Measurements from ENCODE around the gene SLC45A1. TPM values are rescaled to one million over a fixed set of nuclear protein-coding genes. Genes with fewer than 3 reads are reported as not detected.
"Not testable (repeated sequence)": the region's sequence is repeated elsewhere in the genome, so short reads cannot be mapped to it uniquely, and the experiment has no call there.

The SLC45A1 gene
- total RNA-seq, 1 donor from 2014 or later: 0.86 TPM

DNA sequence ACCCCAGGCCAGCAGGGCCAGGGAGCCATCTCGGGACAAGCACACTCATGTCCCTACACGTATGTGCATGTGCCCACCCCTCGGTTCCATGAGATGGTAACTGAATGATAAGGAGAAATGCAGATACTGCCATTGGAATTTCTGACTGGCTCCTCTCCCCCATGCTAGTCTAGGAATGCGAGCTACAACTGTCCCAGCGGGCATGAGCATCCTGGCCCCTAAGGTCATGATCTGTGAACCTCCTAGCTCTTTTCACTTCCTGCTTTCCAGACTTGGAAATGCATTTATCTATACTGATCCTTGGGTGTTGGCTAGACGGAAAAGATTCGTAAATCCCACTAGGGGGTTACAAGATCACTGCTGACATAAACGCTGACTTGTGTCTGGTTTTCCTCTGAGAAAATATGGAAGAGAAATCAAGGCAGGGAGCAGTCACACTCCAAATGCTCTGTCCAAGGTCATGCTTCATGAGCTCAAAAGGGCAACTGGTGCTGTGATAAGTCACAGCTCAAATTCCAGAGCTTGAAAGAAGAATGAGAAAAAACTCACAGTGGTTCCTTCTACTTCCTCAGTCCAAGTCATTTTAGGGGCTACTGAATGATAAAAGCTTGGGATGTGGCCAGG lies 49.8 kb downstream of the SLC45A1 start:
- intact Hi-C loops (cut with micrococcal nuclease): no loop called here

DNA sequence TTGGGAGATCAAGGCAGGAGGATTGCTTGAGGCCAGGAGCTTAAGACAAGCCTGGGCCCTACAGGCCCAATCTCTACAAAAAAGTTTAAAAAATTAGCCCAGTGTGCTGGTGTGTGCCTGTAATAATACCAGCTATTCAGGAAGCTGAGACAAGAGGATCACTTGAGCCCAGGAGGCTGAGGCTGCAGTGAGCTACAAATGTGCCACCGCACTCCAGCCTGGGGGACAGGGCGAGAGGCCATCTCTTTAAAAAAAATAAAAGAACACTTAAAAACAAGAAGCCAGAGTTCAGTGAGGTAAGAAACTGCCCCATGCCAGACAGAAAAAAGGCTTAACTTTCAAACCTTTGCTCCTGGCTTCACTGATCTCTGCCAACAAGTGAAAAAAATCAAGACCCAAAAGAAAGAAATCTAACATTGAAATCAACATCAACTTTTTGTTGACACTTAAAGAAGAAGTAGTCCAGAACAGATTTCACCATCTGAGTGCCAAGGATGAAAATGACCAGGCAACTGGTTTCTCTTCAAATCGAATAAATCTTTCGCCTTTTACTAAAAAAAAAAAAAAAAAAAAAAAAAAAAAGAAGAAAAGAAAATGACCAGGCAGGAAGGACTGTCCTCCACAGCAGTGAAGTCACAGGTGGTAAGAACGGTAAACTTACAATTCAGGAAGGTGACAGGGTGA lies 51.2 kb downstream of the SLC45A1 start:
- intact Hi-C loops (cut with micrococcal nuclease): no loop called here

DNA sequence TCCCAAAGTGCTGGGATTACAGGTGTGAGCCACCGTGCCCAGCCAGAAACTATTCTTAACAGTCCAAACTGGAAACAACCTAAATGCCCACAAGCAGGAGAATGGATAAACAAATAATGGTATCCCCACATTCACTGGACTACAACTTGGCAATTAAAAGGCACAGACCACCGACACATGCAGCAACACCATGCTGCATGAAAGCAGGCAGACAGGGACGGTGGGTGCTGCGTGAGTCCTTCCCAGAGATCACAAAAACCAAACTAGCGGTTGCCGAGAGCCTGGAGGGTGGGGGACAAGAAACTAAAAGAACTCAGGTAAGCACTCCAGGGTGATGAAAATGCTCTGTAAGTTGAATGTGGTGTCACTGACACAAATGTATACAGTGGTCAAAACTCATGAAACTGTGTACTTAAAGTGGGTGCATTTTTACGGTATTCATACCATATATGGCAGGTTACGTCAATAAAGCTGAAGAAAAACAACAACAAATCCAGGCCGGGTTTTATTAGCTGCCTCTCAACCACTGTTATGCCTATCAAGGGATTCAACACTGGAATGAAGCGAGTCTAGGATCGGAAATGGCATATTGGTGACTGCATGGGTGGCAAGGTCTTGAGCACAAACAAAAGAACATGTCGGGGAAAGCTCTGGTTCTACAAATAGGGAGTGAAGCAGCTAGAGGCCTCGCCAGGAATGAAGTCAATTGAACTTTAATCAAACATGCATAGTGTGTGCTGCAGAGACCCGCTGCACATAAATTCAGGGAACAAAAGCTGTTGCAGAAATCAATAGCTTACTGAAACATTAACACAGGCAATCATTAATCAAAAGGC lies 52.4 kb downstream of the SLC45A1 start:
- intact Hi-C loops (cut with micrococcal nuclease): no loop called here

DNA sequence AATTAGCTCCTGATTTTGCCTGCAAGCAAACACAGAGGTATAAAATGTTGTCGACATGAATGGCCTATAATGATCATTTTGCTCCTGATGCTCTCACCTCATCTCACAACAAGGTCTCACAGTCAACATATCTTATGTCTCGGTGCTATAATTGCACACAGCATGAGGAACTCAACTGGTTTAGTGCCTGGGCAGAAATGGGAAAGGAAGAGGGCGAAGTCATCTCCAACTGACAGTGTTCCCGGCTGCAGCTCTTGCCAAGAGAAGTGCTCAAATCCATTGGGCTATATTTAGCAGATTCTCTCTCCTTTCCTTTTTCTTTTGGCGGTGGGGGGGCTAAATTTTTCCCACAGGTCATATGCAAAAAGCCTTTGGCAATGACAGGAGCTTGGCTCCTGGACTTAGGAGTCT lies 53.0 kb downstream of the SLC45A1 start:
- intact Hi-C loops (cut with micrococcal nuclease): no loop called here

DNA sequence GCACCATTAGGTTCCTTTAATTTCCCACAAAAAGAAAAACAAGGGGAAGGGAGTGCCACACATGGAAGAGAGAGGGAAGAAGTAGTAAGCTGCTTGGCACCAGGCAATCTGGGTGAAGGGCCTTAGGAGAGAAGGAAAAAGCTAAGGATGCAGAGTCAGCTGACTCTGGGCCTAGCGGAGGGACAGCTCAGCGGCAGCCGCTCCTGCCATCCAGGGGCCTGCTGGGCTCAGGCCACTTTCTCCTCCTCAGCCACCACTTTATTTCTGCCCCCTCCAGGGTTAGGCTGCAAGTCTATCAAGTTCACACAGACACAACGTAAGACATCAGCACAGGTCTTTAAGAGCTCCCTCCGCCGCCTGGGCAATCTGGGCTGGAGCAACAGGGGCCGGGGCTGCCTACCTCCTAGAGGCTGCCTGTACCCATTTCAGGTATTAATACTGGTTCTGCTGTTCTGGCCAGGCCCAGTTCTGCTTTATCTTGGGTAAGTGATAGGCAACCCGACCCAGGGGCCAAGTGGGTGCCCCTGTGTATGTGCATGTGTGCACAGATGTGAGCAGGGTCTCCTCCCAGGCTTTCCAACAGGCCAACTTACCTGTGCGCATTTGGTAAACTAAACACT lies 53.6 kb downstream of the SLC45A1 start:
- intact Hi-C loops (cut with micrococcal nuclease): no loop called here

DNA sequence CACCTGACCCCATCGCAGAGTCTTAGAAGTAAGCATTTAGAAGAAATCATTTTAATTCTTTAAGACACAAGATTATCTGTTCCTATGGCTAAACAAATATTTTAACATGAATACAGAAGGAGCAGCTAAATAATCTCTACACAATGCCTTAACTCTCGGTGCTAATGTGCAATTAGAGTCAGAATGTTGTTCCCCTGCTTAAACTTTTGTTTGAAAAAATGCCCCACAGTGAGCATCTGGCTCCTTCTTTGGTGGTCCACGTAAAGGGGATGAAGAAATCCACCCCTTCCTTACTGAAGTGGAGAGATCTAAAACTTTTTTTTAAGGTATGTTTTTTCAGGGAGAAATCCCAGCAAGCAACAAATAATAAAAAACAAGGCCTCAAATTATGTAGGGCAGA lies 55.2 kb downstream of the SLC45A1 start:
- intact Hi-C loops (cut with micrococcal nuclease): no loop called here

DNA sequence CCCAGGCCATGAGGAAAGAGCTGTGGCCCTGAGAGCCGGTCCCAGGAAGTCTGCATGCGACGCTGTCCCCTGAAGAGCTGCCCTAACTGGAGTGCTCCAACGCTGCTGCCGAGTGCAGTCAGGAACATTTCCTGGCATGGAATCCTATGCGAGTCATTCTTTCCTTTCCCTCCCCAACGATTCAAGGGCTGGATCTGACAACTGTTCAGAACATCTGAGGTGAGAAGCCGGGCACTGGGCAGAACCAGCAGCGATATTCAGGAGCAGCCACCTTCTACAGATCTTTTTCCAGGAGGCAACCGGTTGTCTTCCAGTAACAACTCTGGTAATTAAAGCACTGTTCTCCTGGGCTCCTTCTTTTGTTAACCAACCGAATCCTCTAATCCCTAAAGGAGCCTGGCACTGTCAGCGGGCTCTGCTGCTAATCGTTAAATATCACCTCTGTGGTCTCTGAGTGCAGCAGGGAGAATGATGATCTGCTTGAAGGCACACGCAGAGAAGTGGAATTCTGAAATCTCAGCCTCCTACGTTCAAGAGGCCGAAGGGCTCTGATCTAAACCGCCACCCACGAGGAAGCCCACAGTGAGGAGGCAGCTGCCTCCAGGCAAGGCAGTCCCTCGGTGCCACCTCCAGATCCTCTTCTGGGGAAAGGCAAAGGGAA lies 55.8 kb downstream of the SLC45A1 start:
- intact Hi-C loops (cut with micrococcal nuclease): no loop called here

DNA sequence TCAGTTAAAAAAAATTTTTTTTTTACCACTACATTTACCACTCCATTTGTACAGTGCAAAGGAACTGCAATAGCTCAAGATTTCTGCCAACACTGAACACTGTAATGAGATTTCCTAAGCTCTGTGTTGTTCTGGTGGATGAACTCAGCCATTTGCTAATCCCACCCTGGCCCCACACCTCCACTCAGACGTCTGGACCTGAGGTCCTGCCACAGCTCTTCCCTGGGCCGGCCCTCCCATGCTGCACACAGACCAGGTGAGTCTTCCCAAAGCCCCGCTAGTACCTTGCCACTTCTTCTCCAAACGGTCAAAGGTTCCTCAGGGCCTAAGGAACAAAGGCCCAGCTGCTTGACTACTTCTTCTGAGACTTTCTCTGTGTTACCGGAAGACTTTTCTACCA lies 56.4 kb downstream of the SLC45A1 start:
- intact Hi-C loops (cut with micrococcal nuclease): no loop called here

DNA sequence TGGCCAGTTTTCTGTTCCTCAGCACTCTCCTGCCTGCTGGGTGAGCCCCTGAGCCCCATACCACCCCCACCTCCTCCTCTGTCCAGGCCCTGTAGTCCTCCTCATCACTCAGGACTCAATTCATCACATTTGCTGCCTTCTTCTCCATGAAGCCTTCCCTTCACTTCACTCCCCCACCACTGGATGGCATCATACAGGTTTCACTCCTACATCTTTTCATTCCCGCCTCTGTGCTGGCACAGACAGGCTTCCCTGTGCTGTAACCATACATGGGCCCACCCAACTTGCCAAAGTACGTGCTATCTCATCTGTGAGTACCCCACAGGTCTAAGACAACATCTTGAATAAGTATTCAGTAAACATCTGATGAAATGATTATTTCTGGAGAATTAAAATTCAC lies 56.9 kb downstream of the SLC45A1 start:
- intact Hi-C loops (cut with micrococcal nuclease): no loop called here

DNA sequence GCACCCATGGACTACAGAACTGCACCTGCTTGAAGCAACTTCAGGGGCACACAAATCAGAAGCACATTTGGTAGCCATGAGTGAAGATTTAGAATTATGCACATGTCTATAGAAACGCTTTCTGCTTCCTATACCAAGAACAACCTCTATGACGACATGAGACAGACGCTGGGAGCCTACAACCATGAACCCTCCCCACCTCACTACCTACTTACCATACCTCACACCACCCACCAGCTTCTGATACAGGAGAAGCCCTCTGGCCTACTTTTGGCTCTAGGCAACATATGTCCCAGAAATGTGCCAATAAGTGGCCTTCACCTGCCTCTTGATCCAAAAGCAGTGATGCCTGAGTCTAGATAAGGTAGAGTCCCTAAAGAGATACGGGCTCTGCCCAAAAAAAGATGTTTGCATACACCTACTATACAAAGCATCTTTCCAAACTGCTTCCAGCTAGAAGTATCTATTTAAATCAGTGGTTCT lies 58.5 kb downstream of the SLC45A1 start:
- intact Hi-C loops (cut with micrococcal nuclease): no loop called here

DNA sequence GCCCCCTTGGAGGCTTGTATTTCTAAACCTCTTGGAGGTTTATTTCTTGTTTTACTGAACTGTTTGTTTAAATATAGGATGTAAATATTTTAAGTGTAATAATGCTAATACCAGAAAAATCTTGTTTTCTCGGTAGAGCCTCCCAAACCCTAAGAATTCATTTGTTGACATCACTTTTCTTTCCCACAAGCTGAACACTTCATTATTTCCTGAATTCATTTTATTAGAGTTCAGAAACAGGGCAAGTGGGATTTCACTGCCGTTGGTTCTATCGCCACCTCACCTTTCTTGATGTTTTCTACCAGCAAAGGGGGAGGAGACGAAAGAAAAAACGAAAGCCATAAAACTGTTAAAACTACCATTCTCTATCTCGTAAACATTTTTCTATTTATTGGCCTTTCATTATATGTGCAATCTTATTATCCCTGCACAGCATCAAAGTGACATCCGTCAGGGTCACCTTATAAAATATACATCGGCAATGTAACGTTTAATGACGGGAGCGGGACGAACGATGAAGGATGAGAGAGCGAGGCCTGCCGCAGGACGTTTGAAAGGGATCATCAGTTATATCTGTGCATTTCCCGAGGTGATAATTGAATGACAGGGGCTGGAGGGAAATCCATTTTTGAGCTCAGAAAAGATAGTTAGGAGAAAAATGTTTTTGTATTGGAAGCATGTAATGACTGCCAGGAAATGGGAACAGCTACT lies 59.5 kb downstream of the SLC45A1 start:
- intact Hi-C loops (cut with micrococcal nuclease): no loop called here

DNA sequence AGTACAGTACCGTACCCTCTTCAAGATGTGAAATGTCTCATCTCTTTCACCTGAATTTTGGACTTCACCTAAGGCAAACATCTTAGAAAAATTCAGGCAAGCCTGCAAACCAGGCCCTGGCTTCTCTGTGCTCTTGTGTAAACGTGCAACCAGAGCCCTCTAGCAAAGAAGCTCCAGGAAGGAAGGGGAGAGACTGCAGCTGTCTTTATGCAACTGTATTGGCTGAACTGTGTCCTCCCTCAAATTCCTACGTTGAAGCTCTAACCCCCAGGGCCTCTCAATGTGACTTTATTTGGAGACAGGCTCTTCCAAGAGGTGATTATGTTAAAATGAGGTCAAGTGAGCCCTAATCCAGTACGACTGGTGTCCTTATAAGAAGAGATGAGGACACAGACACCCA lies 60.3 kb downstream of the SLC45A1 start:
- intact Hi-C loops (cut with micrococcal nuclease): no loop called here

DNA sequence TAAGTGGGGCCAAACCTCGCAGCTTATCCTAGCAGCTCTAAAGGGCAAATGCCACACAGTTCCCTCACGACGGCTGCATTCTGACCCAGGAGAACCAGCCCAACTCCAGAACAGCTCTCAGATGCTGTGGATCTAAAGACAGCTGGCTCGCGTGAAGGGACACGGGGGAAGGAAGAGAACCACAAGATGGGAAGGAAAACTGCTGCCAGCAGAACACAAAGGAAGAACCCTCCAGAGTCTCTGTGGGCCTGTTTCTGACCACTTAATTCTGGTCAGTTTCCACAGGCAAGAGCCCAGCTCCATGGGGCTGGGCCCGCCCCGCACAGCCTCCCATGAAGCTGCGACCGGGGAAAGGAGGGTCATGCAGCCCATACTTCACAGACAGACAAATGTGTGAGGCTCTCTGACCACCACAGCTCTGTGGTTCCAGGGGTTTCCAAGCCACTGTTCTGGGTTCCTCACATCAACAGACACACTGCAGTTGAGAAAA lies 61.1 kb downstream of the SLC45A1 start:
- intact Hi-C loops (cut with micrococcal nuclease): no loop called here

DNA sequence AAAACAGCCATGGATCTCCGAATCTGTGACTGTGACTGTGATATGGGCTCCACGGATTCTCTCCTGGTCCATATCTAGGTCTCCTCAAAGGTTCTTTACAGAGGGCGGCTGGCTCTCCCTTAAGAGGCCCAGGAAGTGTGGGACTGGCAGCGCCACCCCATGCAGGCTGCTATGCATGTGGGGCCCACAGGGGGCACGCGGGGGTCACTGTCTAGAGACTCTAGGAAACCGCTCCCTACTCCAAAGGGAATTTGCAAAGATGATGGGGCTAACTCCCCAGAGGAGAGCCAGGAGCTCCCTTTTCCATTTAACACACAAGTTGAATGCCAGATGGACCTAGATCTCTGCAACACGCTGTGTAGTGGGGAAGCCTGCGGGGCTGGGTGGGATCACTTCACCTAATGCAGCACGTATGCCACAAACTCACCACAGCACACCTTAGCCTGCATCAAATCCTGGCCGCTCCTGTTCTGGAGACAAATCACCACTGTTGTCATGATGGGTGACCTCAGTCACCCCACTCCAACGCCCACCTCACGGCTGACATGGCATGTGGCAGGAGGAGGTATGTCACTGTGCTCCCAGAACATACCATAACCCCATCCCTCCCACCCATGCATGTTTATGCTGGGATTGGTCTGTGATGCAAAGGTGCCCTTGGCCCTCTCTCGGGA lies 61.7 kb downstream of the SLC45A1 start:
- intact Hi-C loops (cut with micrococcal nuclease): no loop called here

DNA sequence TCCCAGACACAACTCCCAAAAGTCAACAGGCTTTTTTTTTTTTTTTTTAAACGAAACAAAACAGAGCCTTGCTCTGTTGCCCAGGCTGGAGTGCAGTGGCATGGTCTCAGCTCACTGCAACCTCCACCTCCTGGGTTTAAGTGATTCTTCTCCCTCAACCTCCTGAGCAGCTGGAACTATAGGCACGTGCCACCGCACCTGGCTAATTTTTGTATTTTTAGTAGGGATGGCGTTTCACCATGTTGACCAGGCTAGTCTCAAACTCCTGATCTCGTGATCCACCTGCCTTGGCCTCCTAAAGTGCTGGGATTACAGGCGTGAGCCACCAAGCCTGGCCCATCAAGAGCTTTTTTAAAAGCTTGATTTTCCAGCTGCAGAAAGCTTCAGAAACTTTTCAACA lies 62.4 kb downstream of the SLC45A1 start:
- intact Hi-C loops (cut with micrococcal nuclease): not testable (repeated sequence)

DNA sequence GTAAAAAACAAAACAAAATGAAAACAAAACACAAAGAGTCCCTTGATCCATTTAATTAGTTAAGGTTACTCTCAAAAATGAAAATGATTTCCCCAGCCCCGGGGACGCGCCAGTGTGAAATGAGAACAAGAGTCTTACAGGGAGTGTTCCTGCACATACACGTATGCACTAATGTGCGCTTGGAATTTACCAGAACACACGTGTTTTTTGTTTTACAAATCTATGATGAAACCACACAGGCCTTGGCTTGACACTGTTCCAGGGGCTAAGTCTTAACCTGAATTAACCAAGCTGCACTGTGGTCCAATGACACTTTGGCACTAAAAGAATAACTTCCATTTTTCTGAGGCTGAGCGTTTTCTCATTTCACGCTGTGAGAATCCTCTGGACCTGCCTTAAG lies 63.7 kb downstream of the SLC45A1 start:
- intact Hi-C loops (cut with micrococcal nuclease): no loop called here

DNA sequence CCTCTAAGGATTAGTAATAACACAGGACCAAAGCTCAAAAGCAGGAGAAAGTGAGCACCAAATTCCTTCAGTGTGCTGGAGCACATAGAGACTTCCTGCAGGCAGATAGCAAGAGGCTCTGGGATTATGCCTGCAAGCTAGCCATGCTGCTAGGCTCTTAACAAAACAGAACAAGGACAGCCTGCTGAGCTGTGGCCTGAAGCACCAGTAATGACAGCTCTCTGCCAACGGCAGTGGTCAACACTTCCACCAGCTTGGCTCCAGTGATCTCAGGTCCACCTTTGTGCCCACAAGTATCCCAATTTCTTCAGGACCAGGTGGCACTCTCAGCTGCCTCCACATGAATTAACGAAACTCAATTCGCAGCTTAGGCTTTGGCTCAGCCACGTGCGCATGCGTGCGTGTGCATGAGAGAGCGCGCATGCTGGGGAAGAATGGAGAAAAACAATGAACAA lies 64.2 kb downstream of the SLC45A1 start:
- intact Hi-C loops (cut with micrococcal nuclease): no loop called here

DNA sequence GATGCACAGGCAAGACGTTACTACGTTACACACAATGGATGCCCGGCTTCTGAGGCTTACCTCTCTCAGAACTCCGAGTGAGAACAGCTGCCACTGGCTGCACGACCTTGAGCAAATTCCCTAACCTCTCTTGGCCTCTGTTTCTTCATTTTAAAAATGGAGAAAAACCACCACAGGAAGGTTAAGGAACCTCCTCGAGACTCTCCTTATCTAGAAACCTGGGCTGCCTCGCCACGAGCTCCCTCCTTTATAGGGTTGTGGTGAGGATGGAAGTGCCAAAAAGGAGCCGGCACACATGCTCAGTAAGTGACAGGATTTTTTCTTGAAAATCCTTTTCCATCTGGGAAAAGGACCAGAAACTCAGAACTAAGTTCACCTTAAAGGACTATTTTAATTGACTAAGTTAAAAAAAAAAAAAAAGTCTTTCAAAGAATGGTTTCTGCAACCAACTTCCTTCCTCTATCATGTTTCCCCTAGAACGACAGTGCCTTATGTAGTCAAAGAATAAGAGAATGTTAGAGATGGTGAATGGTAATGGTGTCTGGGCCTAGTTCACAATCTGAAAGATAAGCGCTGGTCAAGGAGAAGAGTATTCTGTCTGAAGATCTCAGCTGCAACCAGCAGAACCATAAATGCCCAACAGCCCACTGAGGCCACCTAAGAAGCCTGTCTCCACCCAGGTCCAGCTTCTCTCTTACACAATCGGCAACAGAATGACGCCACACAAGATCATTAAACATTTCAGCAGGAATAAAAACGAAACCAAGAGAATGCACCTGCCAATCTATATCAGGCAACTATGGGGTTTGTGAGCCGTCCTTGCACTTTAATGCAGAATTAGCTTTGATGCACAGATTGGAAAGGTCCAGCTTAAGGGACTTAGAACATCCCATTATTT lies 64.9 kb downstream of the SLC45A1 start:
- intact Hi-C loops (cut with micrococcal nuclease): no loop called here

DNA sequence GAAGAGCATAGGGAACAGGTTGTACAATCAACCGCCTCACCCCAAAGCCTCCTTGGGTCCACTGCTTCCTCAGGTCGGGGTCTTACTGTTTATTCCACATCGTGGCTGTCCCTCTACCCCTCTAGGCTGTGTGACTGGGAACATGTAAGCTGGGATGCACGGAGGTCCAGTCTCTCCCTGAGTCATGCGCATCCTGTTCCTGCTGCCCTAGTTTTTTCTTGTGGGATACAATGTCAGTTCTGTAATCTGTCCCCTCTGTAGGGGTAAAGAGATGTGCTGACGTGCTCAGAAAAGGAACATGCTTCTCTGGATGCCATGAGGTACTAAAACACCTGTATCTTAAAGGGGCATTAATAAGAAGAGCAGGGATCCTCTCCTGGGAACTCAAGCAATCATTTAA lies 66.2 kb downstream of the SLC45A1 start:
- intact Hi-C loops (cut with micrococcal nuclease): no loop called here

Data from T-helper 2 cell treated with Interferon-gamma antibody and Interleukin-4, amounts not matched to agents 100 ng/mL and 5 ng/mL, for 36 hours (primary cell).